H1 (cell line): ENCODE results near the gene ZNF177.

ENCODE experiments used
- EP300 ChIP-seq, 2 experiments: IDR thresholded peaks; 1 replicate in 1 of 2; 2 replicates in 1 of 2; pipeline ENCODE4 v1.6.1; 2011 to 2012; ENCODE audit warnings: low read depth in 2 of 2, low read length in 2 of 2, mild to moderate bottlenecking in 2 of 2, borderline replicate concordance in 1 of 2, inconsistent platforms in 1 of 2, moderate library complexity in 1 of 2
- POLR2AphosphoS5 ChIP-seq: IDR thresholded peaks from 2 replicates; pipeline ENCODE4 v1.6.1; 2011; ENCODE audit warnings: low read depth, low read length
- TF ChIP-seq, protein P1 (sequence below), 3 experiments: IDR thresholded peaks; 1 replicate in 2 of 3; 2 replicates in 1 of 3; pipeline versions ENCODE4 v1.5.1 to v1.6.1; 2011; ENCODE audit warnings: low read length in 3 of 3, mild to moderate bottlenecking in 3 of 3, inconsistent platforms in 2 of 3, low read depth in 1 of 3, moderate library complexity in 1 of 3; ENCODE audit not compliant: insufficient read depth in 1 of 3; ENCODE audit errors: control extremely low read depth in 1 of 3

DNA sequence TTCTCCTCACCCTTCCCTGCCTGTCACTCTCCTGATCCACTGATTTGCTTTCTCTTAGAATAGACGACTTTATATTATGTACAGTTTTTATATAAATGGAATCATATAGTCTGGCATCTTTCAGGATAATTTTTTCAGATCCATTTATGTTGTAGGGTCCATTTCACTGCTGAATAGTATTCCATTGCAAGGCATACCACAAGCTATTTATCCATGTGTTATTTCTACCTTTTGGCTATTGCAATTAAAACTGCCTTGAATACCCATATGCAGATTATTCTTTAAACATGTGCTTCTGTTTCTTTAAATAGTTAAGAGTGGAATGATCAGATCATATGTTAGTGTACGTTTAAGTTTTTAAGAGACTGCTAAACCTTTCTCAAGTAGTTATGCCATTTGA is 17.8 kb upstream of the ZNF177 start:
- TF ChIP-seq, protein P1, sequence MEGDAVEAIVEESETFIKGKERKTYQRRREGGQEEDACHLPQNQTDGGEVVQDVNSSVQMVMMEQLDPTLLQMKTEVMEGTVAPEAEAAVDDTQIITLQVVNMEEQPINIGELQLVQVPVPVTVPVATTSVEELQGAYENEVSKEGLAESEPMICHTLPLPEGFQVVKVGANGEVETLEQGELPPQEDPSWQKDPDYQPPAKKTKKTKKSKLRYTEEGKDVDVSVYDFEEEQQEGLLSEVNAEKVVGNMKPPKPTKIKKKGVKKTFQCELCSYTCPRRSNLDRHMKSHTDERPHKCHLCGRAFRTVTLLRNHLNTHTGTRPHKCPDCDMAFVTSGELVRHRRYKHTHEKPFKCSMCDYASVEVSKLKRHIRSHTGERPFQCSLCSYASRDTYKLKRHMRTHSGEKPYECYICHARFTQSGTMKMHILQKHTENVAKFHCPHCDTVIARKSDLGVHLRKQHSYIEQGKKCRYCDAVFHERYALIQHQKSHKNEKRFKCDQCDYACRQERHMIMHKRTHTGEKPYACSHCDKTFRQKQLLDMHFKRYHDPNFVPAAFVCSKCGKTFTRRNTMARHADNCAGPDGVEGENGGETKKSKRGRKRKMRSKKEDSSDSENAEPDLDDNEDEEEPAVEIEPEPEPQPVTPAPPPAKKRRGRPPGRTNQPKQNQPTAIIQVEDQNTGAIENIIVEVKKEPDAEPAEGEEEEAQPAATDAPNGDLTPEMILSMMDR (IDR thresholded peaks at IDR 0.05; ENCODE audit: control extremely low read depth in 1 of 3, insufficient read depth in 1 of 3, low read depth in 1 of 3, low read length in 3 of 3) = no peak
- TF ChIP-seq EP300 (IDR thresholded peaks at IDR 0.05; ENCODE audit: borderline replicate concordance in 1 of 2, low read depth in 2 of 2, low read length in 2 of 2) (no peak), POLR2AphosphoS5 (no peak)
